NCI-H1930 (cell line): Measurements from ENCODE around the gene ADAM19.

Experiments
- DNase-seq, 2 experiments: peaks; one replicate each; lab custom pipeline; 2025; lab: John Stamatoyannopoulos, UW

Gene ADAM19

GRCh38 chr5:157514974-157515373, 60.6 kb downstream of the ADAM19 start:
- no peak for DNase-seq

GRCh38 chr5:157513182-157513581, 62.4 kb downstream of the ADAM19 start:
- DNase-seq = no peak

- DNase-seq = no peak
Measured at GRCh38 chr5:157511651-157512644, 63.6 kb downstream of the ADAM19 start.

DNA sequence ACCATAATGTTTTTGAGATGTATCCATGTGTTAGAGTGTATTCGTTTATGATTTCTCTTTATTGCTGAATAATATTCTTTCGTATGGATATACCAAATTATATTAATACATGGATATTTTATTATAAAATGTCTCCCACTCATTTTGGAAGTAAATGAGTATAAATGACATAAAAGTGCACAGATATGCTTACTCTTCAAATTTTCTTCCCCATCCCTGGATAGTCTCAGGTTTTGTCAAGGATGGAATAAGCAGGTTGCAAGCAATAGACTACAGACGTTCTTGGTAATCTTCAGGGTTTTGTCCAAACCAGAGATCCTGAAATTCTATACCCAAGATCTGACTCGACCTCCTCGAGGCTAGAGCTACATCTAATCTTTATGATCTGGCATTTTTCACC, 64.9 kb downstream of the ADAM19 start:
- no peak for DNase-seq

DNA sequence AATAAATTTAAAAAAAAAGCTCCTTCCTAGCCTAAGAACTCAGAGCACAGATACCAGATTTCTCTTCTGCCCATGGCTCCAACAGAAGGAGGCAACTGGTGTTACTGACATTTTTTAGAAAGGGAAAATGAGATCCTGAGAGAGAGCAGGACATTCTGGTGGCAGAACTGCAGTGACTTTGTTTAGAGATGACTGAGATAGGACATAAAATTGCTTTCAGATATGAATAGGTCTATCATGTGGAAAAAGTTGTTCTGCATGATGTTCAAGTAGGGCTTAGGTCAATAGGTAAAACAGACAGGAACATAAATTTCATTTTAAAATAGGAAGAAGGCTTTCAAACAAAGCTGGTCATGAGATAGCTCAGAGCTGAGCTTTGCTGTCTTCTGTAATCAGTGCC, 66.0 kb downstream of the ADAM19 start:
- DNase-seq = no peak

DNA sequence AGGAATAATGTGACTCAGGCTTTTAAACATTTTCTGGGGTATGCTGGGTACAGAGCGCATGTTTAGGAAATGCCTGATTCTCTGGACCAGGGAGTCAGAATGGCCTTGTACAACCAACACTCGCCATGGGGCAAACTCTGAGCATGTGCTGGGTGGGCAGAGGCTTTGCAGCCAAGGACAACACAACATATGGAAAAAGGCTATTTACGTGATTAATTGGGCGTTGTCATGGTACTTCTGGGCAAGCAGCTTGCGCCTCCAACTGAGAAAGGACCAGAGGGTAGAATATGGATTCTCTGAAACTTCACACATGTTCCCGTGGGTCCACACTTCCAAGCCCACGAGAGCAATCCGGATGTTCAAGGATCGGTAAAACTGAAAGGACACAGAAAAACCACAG, 66.5 kb downstream of the ADAM19 start:
- DNase-seq = no peak

GRCh38 chr5:157506981-157507780, 68.4 kb downstream of the ADAM19 start:
- no peak for DNase-seq

- no peak for DNase-seq
Measured at GRCh38 chr5:157506066-157506590, 69.4 kb downstream of the ADAM19 start.

DNA sequence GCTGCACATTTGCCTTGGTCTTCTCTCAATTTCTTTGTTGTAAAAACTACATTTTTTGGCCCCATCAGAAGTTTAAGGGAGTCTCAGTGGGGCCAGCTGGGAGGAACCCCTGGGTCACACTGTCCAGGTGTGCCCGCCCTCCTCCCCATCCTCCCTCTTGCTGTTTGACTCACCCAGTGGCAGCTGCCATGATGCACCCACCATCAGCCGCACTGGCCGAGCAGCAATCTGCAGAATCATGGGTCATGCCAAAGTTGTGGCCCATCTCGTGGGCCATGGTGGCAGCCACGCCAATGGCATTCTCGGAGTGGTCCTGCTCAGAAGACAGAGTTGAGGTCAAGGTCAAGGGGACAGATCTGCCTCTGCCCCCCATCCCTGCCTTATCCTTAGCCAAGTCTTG, 70.1 kb downstream of the ADAM19 start:
- DNase-seq = no peak

GRCh38 chr5:157504053-157504452, 71.5 kb downstream of the ADAM19 start:
- no peak for DNase-seq

- DNase-seq = no peak
Measured at GRCh38 chr5:157502143-157502647, 73.4 kb downstream of the ADAM19 start.

DNA sequence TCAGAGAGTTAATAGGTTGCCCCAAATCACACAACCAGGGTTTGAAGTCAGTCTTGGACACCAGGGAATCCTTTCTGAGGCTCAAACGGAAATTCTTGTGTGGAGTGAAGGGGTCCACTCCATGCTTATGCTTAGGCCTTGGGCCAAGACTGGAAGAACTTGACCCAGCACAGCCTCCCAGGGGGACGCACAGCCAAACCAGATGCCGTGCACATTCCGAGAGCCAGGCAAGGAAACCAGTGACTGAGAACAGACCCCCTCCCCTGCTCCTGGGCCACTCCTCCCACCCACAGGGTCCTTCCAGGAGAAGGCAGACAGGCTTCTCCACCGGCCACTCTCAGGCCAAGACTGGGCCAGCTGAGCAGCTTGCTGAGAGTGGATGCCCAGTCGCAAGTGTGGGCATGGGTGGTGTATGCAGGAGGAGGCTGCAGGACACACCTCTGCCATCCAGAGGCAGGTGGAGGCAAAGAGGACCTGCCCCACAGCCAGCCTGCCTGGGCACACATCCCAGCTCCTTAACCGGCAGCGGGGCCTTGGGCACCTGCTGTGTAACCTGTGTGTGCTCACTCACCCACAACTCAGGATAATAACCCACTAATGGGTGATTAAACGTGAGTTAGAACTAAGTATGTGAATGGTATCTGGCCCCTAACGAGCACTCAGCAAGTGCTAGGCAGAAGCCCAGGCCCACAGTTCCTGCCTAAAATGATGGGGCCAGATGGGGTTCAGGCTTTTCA, 77.5 kb downstream of the ADAM19 start:
- no peak for DNase-seq

DNA sequence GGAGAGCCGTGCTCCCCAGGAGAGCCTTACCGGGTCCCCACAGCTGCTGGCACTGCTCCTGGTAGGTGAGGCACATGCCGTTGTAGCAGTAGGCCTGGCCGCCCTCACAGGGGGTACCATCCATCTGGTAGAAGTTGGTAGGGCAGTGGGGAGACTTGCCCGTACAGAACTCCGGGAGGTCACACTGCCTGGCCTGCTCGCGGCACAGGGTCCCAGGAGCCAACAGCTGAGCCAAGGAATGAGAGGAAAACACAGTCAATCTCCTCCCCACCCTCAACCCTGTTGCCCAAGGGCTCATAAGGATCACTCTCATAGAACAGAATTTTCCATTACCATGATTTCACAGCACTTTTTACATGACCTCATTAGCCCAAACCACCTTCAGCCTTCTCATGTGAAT, 78.7 kb downstream of the ADAM19 start:
- DNase-seq = no peak

DNA sequence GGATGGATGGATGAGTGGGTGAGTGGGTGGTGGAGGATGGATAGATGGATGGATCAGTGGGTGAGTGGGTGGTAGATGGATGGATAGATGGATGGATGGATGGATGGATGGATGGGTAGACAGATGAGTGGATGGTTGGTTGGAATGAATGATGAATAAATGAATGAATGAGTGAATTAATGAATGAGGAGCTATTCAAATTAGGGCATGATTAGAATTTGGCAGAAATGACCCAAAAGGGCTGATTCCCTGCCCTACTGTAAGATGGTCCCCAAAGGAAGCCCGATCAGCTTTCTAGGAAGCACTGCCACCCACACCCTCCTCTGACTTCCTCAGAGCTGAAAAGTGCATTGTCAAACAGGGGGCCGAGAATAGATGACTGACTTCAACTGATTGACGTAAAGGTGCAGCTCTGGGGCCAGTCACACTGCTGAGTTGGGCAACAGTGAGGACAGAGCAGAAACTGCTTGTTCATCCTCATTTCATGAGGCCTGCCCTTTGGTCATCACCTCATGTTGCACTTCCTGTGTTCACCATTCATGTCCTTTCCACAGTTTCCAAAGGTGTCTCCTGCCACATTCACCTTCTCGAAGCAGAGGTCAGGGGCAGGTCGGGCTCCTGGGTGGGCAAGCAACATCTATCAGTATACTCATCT, 81.3 kb downstream of the ADAM19 start:
- DNase-seq = no peak

- no peak for DNase-seq
Measured at GRCh38 chr5:157492886-157493285, 82.7 kb downstream of the ADAM19 start.

- DNase-seq = no peak
Measured at GRCh38 chr5:157491471-157491995, 84.0 kb downstream of the ADAM19 start.

DNA sequence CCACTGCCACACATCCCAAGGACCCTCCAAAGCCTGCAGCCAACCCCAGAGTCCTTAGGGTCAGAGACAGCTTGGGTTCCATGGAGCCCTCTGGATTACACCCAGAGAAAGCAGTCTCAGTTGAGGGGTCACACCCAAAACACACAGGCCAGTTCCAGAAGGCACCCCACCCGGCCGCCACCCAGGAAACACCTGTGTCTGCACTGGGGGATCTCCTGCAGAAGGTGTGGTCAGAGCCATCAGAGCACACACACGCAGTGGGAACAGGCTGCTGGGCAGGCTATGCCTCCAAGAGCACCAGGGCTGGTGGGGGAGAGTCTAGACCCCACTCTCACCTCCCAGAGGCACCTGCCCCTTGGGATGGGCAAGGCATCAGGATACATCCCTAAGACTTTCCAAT, 88.2 kb downstream of the ADAM19 start:
- no peak for DNase-seq

DNA sequence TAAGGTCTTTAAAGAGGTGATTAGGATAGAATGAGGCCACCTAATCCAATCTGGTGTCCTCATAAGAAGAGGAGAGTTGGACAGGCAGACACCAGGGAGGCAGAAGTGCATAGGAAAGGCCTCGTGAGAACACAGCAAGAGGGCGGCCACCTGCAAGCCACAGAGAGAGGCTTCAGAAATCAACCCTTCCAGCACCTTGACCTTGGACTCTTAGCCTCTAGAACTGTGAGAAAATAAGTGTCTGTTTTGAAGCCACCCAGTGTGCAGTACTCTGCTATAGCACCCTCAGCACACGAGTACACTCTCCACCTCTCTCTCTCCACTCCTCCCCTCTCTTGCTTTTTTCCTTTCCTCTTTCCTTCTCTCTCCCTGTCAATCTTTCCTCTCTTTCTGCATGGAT, 88.7 kb downstream of the ADAM19 start:
- no peak for DNase-seq

- DNase-seq = no peak
Measured at GRCh38 chr5:157486221-157486681, 89.3 kb downstream of the ADAM19 start.

GRCh38 chr5:157485811-157486210, 89.8 kb downstream of the ADAM19 start:
- DNase-seq = no peak

DNA sequence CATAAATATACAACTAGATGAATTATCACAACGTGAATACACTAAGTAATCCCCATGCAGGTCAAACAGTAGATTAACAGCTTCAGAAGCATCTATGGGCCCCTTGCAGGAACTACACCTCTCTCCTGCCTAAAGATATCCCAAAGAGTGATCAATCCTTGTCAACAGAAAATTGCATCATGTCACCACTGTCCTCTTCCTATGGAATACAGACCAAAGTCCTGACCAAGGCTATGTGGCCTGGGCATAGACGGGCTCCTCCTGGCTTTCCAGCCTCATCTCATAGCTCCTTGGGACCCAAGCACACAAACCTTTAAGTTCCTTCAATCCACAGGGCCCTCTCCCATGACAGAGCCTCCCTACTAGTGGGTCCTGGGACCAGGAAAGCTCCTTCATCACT, 90.2 kb downstream of the ADAM19 start:
- no peak for DNase-seq
